ENCODE data around the gene OST4.
"Not testable (repeated sequence)": the region's sequence is repeated elsewhere in the genome, so short reads cannot be mapped to it uniquely, and the experiment has no call there.

The OST4 gene

GRCh38 chr2:27071277-27071989 lies at the start of gene OST4:
Gene OST4, minus strand, starts transcription at chr2:27071654.
- peak; percentile 91 for DNase-seq (ENCODE audit: low read depth, low spot score)

- not testable (repeated sequence) for DNase-seq (ENCODE audit: low read depth, low spot score)
Observed at GRCh38 chr2:27119330-27119670, 47.8 kb upstream of the OST4 start.

DNA sequence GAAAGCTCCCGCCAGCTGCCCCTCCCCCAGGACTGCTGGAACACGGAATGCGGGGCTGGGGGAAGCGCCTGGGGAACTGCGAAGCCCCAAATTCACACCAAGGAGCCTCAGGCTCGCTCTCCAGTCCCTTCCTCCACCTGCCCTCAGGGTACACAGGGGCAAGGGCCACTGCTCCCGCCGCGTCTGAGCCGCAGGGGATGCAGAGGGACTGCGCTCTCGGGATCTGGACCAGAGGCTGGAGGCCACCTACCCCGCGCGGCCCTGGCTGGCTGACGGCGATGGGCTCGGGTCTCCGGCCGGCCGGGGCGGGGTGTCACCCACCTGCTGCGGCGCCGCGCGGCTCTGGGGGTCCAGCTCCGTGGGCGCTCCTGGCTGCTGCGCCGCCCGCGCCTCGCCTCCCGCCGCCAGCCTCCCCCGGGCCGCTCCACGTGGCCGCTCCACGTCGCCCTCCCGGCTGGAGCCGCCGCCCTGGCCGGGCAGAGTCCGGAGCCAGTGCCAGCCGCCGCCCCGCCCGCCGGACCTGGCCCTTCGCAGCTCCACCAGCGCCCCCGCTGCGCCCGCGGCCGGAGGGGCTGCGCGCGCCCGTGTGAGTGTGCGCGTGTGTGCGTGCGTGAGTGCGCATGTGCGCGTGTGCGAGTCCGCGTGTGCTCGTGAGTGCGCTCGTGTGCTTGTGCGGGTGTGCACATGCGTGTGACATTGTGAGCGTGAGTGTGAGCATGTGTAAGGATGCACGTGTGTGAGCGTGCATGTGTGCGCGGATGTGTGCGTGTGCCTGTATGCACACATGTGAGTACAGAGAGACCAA lies 47.3 kb upstream of the OST4 start, which contains the start of gene CGREF1:
CGREF1 (minus strand) TSS at position 604 of the 805 bp plus-strand sequence. CDS start 14,762 bp downstream, outside the sequence.
- peak; percentile 62 for DNase-seq (ENCODE audit: low read depth, low spot score)

DNA sequence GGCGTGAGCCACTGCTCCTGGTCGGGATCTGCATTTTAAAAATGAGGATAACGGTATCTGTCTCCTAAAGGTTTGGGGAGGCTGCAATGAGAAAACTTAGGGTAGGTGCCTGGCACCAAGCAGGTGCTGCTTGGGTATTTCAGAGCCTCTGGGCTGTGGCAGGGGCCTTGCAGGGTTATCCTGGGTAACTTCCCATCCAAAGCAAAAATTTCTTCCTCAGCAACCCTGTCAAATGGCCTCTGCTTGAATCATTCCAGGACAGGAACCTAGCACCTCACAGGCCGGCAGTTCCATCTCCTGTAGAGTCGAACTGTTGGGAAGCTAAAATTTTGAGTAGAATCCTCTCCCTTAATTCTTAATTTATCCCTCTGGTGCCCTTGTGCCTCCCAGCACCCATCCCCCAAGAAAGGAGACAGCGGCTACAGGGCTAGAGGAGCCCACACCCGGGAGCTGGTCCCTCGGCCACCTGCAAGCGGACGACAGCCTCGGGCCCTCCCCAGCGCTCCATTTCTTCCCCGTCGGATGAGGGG lies 46.6 kb upstream of the OST4 start:
- no peak for DNase-seq (ENCODE audit: low read depth, low spot score)

GRCh38 chr2:27115519-27115918 lies 44.1 kb upstream of the OST4 start:
- DNase-seq (ENCODE audit: low read depth, low spot score): no peak

- not testable (repeated sequence) for DNase-seq (ENCODE audit: low read depth, low spot score)
Observed at GRCh38 chr2:27111392-27112078, 40.1 kb upstream of the OST4 start.

GRCh38 chr2:27110603-27111352 lies 39.3 kb upstream of the OST4 start:
- not testable (repeated sequence) for DNase-seq (ENCODE audit: low read depth, low spot score)

DNA sequence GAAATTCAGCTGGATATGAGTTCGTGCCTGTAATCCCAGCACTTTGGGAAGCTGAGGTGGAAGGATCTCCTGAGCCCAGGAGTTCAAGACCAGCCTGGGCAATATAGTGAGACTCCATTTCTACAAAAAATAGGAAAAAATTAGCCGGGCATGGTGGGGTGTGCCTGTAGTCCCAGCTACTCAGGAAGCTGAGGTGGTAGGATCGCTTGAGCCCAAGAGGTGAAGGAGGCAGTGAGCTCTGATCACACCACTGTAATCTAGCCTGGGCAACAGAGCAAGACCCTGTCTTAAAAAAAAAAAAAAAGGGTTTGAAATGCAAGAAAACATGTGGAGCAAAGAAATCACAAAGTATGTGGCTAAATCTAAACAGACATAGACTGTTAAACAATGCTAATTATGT lies 37.6 kb upstream of the OST4 start:
- no peak for DNase-seq (ENCODE audit: low read depth, low spot score)

DNA sequence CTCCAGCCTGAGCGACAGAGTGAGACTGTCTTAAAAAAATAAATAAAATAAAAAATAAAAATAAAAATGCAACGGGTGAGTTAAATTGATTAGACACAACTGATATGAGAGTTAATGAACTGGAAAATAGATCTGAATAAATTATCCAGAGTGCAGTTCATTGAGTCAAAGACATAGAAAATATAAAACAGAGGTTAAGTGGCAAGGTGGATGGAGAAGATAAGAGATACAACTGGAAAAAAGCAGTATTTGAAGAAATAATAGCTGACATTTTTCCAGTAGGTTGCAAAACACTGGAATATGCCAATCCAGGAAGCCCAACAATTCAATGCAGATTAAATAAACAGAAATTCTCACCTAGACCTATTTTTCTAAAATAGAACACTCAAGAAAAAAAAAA lies 36.8 kb upstream of the OST4 start:
- DNase-seq (ENCODE audit: low read depth, low spot score): no peak

DNA sequence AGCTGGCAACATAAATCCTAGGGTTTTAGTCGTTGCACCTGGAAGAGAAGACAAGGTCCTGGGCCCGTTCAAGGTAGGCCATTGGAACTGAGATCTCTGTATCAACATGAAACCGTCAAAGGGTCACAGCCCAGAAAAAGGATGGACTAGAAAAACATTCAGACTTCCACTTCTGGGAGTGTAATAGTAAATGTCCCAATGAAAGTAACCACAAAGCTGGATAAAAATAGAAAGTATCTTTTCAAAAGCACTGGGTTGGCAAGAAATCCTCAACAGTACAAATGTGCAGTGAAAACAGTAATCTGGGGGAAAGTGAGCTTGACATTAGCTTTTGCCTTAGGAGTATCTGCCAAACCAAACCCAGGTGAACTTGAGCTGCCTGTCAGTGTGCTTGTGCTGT lies 34.5 kb upstream of the OST4 start:
- no peak for DNase-seq (ENCODE audit: low read depth, low spot score)

GRCh38 chr2:27102329-27102728 lies 30.9 kb upstream of the OST4 start:
- DNase-seq (ENCODE audit: low read depth, low spot score): no peak

- DNase-seq (ENCODE audit: low read depth, low spot score): no peak
Observed at GRCh38 chr2:27100036-27100435, 28.6 kb upstream of the OST4 start.

GRCh38 chr2:27099334-27099955 lies 28.0 kb upstream of the OST4 start:
- DNase-seq (ENCODE audit: low read depth, low spot score): no peak

DNA sequence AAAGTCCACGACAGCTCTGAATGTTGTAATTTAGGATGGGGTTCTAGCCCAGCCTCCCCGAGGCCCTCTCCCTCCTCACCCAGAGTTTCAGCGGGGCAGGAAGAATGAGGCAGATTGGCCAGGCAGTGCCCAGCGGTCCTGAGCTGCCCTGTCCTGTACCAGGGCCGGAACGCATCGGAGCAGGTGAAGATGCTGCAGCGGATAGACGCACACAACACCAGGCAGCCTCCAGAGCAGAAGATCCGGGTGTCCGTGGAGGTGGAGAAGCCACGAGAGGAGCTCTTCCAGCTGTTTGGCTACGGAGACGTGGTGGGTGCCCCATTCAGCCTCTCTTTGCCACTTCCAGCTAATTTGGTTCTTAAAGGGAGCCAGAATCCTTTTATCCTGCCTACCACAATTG lies 25.9 kb upstream of the OST4 start:
- no peak for DNase-seq (ENCODE audit: low read depth, low spot score)

GRCh38 chr2:27096748-27097297 lies 25.4 kb upstream of the OST4 start:
- DNase-seq (ENCODE audit: low read depth, low spot score): no peak

DNA sequence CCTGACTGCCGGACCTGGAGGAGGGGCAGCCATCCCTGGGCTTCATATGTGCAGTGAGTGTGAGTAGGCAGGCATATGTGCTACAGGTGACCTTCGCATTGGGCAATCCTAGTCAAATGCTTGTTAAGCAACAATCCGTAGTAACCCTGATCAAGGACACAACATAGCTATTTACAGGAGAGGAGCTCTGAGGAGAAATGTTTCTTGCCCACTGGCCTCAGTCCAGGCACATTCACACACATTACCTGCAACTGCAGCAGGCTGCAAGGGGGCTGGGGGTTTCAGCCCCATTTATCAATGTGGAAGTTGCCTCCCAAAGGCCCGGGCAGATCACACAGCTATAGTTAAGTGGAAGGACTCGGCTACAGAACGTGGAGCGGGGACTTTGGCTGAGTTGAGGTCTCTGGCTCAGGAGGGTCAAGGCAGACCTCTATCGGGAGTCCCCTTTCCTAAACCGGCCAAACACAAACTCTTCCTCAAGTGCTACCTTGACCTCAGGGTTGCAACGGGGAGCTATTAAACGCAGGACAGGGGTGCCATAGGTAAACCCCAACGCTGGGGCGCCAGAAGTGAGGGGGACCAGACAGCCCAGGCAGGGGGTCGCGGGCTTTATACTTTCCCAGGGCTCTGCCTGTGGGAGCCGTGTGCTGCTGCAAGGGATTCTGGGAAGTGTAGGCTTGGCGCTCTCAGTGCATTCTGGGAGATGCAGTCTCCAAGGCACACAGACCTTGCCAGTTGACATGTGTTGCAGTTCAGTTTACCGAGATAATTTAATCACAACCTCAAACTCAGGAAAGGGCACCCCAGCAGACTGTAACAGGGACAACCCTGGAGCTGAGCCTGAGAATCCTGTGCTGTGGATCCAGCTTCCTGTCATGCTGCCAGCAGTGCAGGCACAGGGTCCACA lies 24.5 kb upstream of the OST4 start:
- peak; percentile 69 for DNase-seq (ENCODE audit: low read depth, low spot score)

GRCh38 chr2:27095427-27095744 lies 23.9 kb upstream of the OST4 start:
- no peak for DNase-seq (ENCODE audit: low read depth, low spot score)

GRCh38 chr2:27094353-27094984 lies 23.0 kb upstream of the OST4 start:
- no peak for DNase-seq (ENCODE audit: low read depth, low spot score)
